Neural progenitor cell (in vitro differentiated cells): ENCODE measurements around the gene ZNF710. TPM values are rescaled to one million over a fixed set of nuclear protein-coding genes. Genes with fewer than 3 reads are reported as not detected.
A peak's percentile ranks its signal among the peaks of the same experiment; 100 is the strongest.

Experiments
- DNase-seq: peaks from one replicate; pipeline ENCODE4 v3.0.0-alpha.2; 2016; ENCODE audit warnings: low spot score
- H2AFZ ChIP-seq: fragments of 200-600 bp; sonication (generic); replicated peaks from 2 replicates; pipeline ENCODE4 v1.6.1; 2016; ENCODE audit warnings: antibody characterized with exemption
- H3F3A ChIP-seq: fragments of 200-600 bp; sonication (generic); 2 replicates; pipeline ENCODE4 v1.6.1; 2016; ENCODE audit warnings: antibody characterized with exemption, low read depth
- H3K27ac ChIP-seq: fragments of 200-600 bp; sonication (generic); 2 replicates; pipeline ENCODE4 v1.5.1; 2016; ENCODE audit warnings: mild to moderate bottlenecking
- H3K27me3 ChIP-seq: fragments of 200-600 bp; sonication (generic); 2 replicates; pipeline ENCODE4 v1.6.1; 2016; ENCODE audit warnings: mild to moderate bottlenecking, moderate library complexity
- H3K36me3 ChIP-seq: fragments of 200-600 bp; sonication (generic); 2 replicates; pipeline ENCODE4 v1.5.1; 2016
- H3K4me1 ChIP-seq: fragments of 200-600 bp; sonication (generic); 2 replicates; pipeline ENCODE4 v1.6.1; 2016; ENCODE audit warnings: mixed run types
- H3K4me2 ChIP-seq: fragments of 200-600 bp; sonication (generic); 2 replicates; pipeline ENCODE4 v1.6.1; 2016
- H3K4me3 ChIP-seq: fragments of 200-600 bp; sonication (generic); 2 replicates; pipeline ENCODE4 v1.5.1; 2016
- H3K79me2 ChIP-seq: fragments of 200-600 bp; sonication (generic); 2 replicates; pipeline ENCODE4 v1.6.1; 2016; ENCODE audit warnings: low read depth
- H3K9ac ChIP-seq: fragments of 200-600 bp; sonication (generic); 2 replicates; pipeline ENCODE4 v1.6.1; 2016
- H3K9me3 ChIP-seq: fragments of 200-600 bp; sonication (generic); 2 replicates; pipeline ENCODE4 v1.5.1; 2016; ENCODE audit warnings: low read depth
- H4K20me1 ChIP-seq: fragments of 200-600 bp; sonication (generic); 2 replicates; pipeline ENCODE4 v1.6.1; 2016; ENCODE audit warnings: low read depth
- H3K27ac Mint-ChIP-seq: 3 replicates; pipeline ENCODE4 v1.8.0; 2021; ENCODE audit warnings: mixed read lengths
- H3K27me3 Mint-ChIP-seq: 2 replicates; pipeline ENCODE4 v1.8.0; 2022; ENCODE audit warnings: low read depth, mild to moderate bottlenecking, inconsistent platforms, moderate library complexity, mixed read lengths; ENCODE audit not compliant: insufficient read depth
- H3K36me3 Mint-ChIP-seq: 3 replicates; pipeline ENCODE4 v1.8.0; 2021; ENCODE audit warnings: mixed read lengths
- H3K4me1 Mint-ChIP-seq: 3 replicates; pipeline ENCODE4 v1.8.0; 2021; ENCODE audit warnings: mixed read lengths
- H3K4me3 Mint-ChIP-seq: 3 replicates; pipeline ENCODE4 v1.8.0; 2021; ENCODE audit warnings: mild to moderate bottlenecking, moderate library complexity, mixed read lengths
- H3K9me3 Mint-ChIP-seq: 3 replicates; pipeline ENCODE4 v1.8.0; 2020; ENCODE audit warnings: mixed read lengths
- EZH2 ChIP-seq: fragments of 200-600 bp; sonication (generic); IDR thresholded peaks from 2 replicates; pipeline ENCODE4 v1.6.1; 2017; ENCODE audit warnings: antibody characterized with exemption, mild to moderate bottlenecking, moderate library complexity
- EZH2phosphoT487 ChIP-seq: fragments of 200-600 bp; sonication (generic); IDR thresholded peaks from 2 replicates; pipeline ENCODE4 v1.6.1; 2017; ENCODE audit warnings: antibody characterized with exemption
- total RNA-seq: library from RNA; depleted of rRNA; stranded (reverse); fragments of >200 nt; gene quantifications from 2 replicates; pipeline ENCODE4 v1.2.3, GENCODE V29; 2015; ENCODE audit warnings: low replicate concordance
- TF ChIP-seq, protein P1 (sequence below): fragments of 200-600 bp; sonication (generic); IDR thresholded peaks from 2 replicates; pipeline ENCODE4 v1.5.1; 2017; ENCODE audit warnings: antibody characterized with exemption, mild to moderate bottlenecking

Gene ZNF710
- total RNA-seq, 1 donor from 2014 or later, result 14.9 TPM

GRCh38 chr15:90016721-90017120 lies 15.6 kb downstream of the ZNF710 start:
- H3K4me3 Mint-ChIP-seq, result no peak overlapping the region
- H3K27me3 ChIP-seq, result no peaks in the 10 kb centered on the region
- H3K4me1 Mint-ChIP-seq, result peaks cover 28% of the 10 kb centered on the region
- no peak for TF ChIP-seq EZH2
- TF ChIP-seq, protein P1, sequence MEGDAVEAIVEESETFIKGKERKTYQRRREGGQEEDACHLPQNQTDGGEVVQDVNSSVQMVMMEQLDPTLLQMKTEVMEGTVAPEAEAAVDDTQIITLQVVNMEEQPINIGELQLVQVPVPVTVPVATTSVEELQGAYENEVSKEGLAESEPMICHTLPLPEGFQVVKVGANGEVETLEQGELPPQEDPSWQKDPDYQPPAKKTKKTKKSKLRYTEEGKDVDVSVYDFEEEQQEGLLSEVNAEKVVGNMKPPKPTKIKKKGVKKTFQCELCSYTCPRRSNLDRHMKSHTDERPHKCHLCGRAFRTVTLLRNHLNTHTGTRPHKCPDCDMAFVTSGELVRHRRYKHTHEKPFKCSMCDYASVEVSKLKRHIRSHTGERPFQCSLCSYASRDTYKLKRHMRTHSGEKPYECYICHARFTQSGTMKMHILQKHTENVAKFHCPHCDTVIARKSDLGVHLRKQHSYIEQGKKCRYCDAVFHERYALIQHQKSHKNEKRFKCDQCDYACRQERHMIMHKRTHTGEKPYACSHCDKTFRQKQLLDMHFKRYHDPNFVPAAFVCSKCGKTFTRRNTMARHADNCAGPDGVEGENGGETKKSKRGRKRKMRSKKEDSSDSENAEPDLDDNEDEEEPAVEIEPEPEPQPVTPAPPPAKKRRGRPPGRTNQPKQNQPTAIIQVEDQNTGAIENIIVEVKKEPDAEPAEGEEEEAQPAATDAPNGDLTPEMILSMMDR, result no peak
- TF ChIP-seq EZH2phosphoT487, result no peak
- H3K4me2 ChIP-seq, result no peak overlapping the region
- DNase-seq, result no peak
- H3K79me2 ChIP-seq, result peaks cover 99% of the 10 kb centered on the region
- peaks cover 6% of the 10 kb centered on the region for H3K27me3 Mint-ChIP-seq
- no peaks in the 10 kb centered on the region for H3K36me3 ChIP-seq
- peaks cover 3% of the 10 kb centered on the region for H3K9me3 ChIP-seq
- H3K4me1 ChIP-seq, result peaks cover 26% of the 10 kb centered on the region
- no peak overlapping the region for H3K9ac ChIP-seq
- H3K4me3 ChIP-seq, result no peak overlapping the region
- H3K27ac ChIP-seq, result no peak overlapping the region
- H3F3A ChIP-seq, result peaks cover 7% of the 10 kb centered on the region
- peaks cover 19% of the 10 kb centered on the region for H3K9me3 Mint-ChIP-seq
- H2AFZ ChIP-seq, result no peak overlapping the region
- peaks cover 13% of the 10 kb centered on the region for H3K36me3 Mint-ChIP-seq
- H3K27ac Mint-ChIP-seq, result no peak overlapping the region
- peaks cover 88% of the 10 kb centered on the region for H4K20me1 ChIP-seq

DNA sequence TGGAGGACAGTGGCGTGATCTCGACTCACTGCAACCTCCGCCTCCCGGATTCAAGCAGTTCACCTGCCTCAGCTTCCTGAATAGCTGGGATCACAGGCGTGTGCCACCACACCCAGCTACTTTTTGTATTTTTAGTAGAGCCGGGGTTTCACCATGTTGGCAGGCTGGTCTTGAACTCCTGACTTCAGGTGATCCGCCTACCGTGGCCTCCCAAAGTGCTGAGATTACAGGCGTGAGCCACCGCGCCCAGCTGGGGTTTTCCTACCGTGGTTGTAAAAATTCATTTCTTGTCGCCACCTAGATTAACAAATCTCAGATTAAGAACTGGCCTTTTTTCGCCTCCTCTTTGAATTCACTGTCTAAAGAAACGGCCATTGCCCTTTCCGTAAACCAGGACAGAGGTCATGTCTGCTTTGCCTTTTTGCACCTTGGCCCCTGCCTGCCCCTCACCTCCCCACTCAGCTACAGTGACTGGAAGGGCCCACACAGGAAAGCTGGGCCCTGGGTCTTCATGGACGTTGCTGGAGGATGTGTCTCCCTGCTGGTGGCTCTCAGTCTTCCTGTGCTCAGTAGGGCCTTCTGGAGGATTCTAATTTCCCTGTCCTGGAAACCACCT lies 17.2 kb downstream of the ZNF710 start:
- H3K27ac ChIP-seq, result no peak overlapping the region
- peaks cover 7% of the 10 kb centered on the region for H3F3A ChIP-seq
- peaks cover 6% of the 10 kb centered on the region for H3K27me3 Mint-ChIP-seq
- H3K9me3 Mint-ChIP-seq, result peaks cover 7% of the 10 kb centered on the region
- H3K4me3 Mint-ChIP-seq, result no peak overlapping the region
- H4K20me1 ChIP-seq, result peaks cover 90% of the 10 kb centered on the region
- TF ChIP-seq EZH2phosphoT487 (no peak), EZH2 (no peak)
- TF ChIP-seq, protein P1, result no peak
- H3K4me2 ChIP-seq, result no peak overlapping the region
- no peak overlapping the region for H2AFZ ChIP-seq
- peaks cover 10% of the 10 kb centered on the region for H3K36me3 Mint-ChIP-seq
- peaks cover 28% of the 10 kb centered on the region for H3K4me1 Mint-ChIP-seq
- H3K27me3 ChIP-seq, result no peaks in the 10 kb centered on the region
- H3K4me1 ChIP-seq, result peaks cover 26% of the 10 kb centered on the region
- H3K36me3 ChIP-seq, result no peaks in the 10 kb centered on the region
- H3K79me2 ChIP-seq, result peaks cover 99% of the 10 kb centered on the region
- H3K9ac ChIP-seq, result no peak overlapping the region
- no peaks in the 10 kb centered on the region for H3K9me3 ChIP-seq
- no peak for DNase-seq
- H3K4me3 ChIP-seq, result no peak overlapping the region
- no peak overlapping the region for H3K27ac Mint-ChIP-seq

DNA sequence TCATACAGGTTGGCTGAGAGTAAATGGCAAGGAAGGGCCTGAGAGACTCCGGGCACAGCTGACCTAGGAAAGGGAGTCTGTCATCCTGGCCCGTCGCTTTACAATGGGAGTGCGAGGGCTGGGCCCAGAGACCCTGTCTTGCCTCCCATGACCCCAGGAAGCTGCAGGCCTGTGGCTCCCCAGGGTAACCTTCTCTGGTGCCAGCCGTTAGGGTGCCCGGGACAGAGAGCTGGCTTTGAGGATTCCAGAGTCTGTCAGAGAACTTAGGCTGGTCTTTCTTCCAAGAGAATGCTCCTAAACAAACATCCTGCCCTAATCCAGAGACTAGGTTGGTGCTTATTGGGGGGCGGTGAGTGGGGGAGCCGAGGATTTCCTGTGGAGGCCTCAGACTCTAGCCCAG lies 18.5 kb downstream of the ZNF710 start:
- Mint-ChIP-seq H3K4me3 (no peak overlapping the region), H3K27me3 (peaks cover 6% of the 10 kb centered on the region), H3K4me1 (peaks cover 29% of the 10 kb centered on the region), H3K27ac (no peak overlapping the region), H3K36me3 (peaks cover 3% of the 10 kb centered on the region), H3K9me3 (no peaks in the 10 kb centered on the region)
- Histone ChIP-seq H3K27ac (no peak overlapping the region), H4K20me1 (peaks cover 92% of the 10 kb centered on the region), H3K4me2 (peak overlapping the region; percentile 41), H2AFZ (no peak overlapping the region), H3K9me3 (no peaks in the 10 kb centered on the region), H3K27me3 (no peaks in the 10 kb centered on the region), H3K4me3 (no peak overlapping the region), H3K79me2 (peaks cover 91% of the 10 kb centered on the region), H3K9ac (no peak overlapping the region), H3K4me1 (peaks cover 26% of the 10 kb centered on the region), H3F3A (peaks cover 7% of the 10 kb centered on the region), H3K36me3 (no peaks in the 10 kb centered on the region)
- TF ChIP-seq EZH2phosphoT487 (no peak), EZH2 (no peak)
- TF ChIP-seq, protein P1, result no peak
- DNase-seq, result no peak
